ENCODE measurements around the gene WFIKKN1. TPM values are rescaled to one million over a fixed set of nuclear protein-coding genes. Genes with fewer than 3 reads are reported as not detected.
A peak's percentile ranks its signal among the peaks of the same experiment; 100 is the strongest.

WFIKKN1 gene
- total and polyA plus RNA-seq, 2 of the 13 experiments (the other 11 are each of a cell fraction or from before 2014, with no cell fraction given): 1.7 to 4.9 TPM

- H3K4me1 ChIP-seq (ENCODE audit: insufficient read depth, low read length): peaks cover 30% of the 10 kb centered on the region
- peak overlapping the region; percentile 88 for H3K27ac ChIP-seq (ENCODE audit: extremely low read length, insufficient read depth, low read length)
- ChIA-PET POLR2A (interaction anchor here (1.0 to 2.1 kb wide), 12 partner anchors 8 to 59 kb away, joined by 3 to 13 read pairs (median 3); partner anchors contain the start of genes RHOT2, STUB1, WDR24 and WDR90), CTCF (ENCODE audit: low intra/inter-chr PET ratio, low total read pairs) (no interaction called here)
- WGBS (ENCODE audit: low lambda C conversion rate): no CpG with 5 or more reads among the region's 55 CpGs
- peak overlapping the region; percentile 83 for H3K9ac ChIP-seq (ENCODE audit: insufficient read depth, low read depth, low read length)
- H3K9me3 ChIP-seq (ENCODE audit: low read length): no peaks in the 10 kb centered on the region
- H2AFZ ChIP-seq (ENCODE audit: low read length): no peak overlapping the region
- FAIRE-seq (no peak), DNase-seq (ENCODE audit: low spot score) (no peak), ATAC-seq (no peak)
- no peaks in the 10 kb centered on the region for H4K20me1 ChIP-seq (ENCODE audit: insufficient read depth, low read length)
- BruUV-seq (replicated peaks): no TSS peak
- peaks cover 6% of the 10 kb centered on the region for H3K79me2 ChIP-seq (ENCODE audit: insufficient read depth, low read length)
- peak overlapping the region; percentile 99 for H3K4me2 ChIP-seq (ENCODE audit: low read depth, low read length)
- peak overlapping the region; percentile 90 to 94 (median 92) for H3K4me3 ChIP-seq (replicated peaks in 1 of 3; ENCODE audit: insufficient read depth in 1 of 3, low read depth in 2 of 3, low read length in 3 of 3)
- in situ Hi-C loops (cut with HindIII; ENCODE audit: extremely low pct_ligation_motif_present, low pct_unique_long_range_greater_than_20kb) (no loop called here), intact Hi-C loops (cut with micrococcal nuclease; ENCODE audit: unreplicated experiment) (no loop called here)
- no peaks in the 10 kb centered on the region for H3K27me3 ChIP-seq (ENCODE audit: control insufficient read depth in 1 of 2, insufficient read depth in 2 of 2, low read length in 2 of 2)
- no peaks in the 10 kb centered on the region; a peak in 1 of 5 replicates for H3K36me3 ChIP-seq (replicated peaks in 1 of 2; ENCODE audit: control insufficient read depth in 1 of 2, insufficient read depth in 2 of 2, low read length in 2 of 2)
- no peak for TF ChIP-seq STAT5B (CRISPR knock-in tag; IDR thresholded peaks at IDR 0.05)
- peak; percentile 78; the same call in 1 of the 2 replicates for TF ChIP-seq ESRRA (CRISPR knock-in tag; IDR thresholded peaks at IDR 0.05; ENCODE audit: low read depth)
- TF ChIP-seq ZBTB7B (CRISPR knock-in tag; IDR thresholded peaks at IDR 0.05): no peak
- TF ChIP-seq KLF6 (CRISPR knock-in tag; IDR thresholded peaks at IDR 0.05): 0 out of 2 replicates have a peak, but pooled peaks have one; percentile 59
- TF ChIP-seq SRY (CRISPR knock-in tag; IDR thresholded peaks at IDR 0.05): peak; percentile 72; the same call in 1 of the 2 replicates
- TF ChIP-seq PHF21A (CRISPR knock-in tag; IDR thresholded peaks at IDR 0.05): peak; percentile 46; the same call in 1 of the 2 replicates
- no peak for TF ChIP-seq RNF2 (conservative IDR thresholded peaks at IDR 0.05; ENCODE audit: low read depth)
- 0 out of 2 replicates have a peak, but pooled peaks have one; percentile 73 for TF ChIP-seq ZNF552 (CRISPR knock-in tag; IDR thresholded peaks at IDR 0.05; ENCODE audit: borderline replicate concordance)
- no peak for TF ChIP-seq ZNF713 (CRISPR knock-in tag; IDR thresholded peaks at IDR 0.05)
- TF ChIP-seq, protein P1, sequence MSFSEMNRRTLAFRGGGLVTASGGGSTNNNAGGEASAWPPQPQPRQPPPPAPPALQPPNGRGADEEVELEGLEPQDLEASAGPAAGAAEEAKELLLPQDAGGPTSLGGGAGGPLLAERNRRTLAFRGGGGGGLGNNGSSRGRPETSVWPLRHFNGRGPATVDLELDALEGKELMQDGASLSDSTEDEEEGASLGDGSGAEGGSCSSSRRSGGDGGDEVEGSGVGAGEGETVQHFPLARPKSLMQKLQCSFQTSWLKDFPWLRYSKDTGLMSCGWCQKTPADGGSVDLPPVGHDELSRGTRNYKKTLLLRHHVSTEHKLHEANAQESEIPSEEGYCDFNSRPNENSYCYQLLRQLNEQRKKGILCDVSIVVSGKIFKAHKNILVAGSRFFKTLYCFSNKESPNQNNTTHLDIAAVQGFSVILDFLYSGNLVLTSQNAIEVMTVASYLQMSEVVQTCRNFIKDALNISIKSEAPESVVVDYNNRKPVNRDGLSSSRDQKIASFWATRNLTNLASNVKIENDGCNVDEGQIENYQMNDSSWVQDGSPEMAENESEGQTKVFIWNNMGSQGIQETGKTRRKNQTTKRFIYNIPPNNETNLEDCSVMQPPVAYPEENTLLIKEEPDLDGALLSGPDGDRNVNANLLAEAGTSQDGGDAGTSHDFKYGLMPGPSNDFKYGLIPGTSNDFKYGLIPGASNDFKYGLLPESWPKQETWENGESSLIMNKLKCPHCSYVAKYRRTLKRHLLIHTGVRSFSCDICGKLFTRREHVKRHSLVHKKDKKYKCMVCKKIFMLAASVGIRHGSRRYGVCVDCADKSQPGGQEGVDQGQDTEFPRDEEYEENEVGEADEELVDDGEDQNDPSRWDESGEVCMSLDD (CRISPR knock-in tag; IDR thresholded peaks at IDR 0.05; ENCODE audit: borderline replicate concordance): 0 out of 2 replicates have a peak, but pooled peaks have one; percentile 27
- no peak for TF ChIP-seq HNF4A (CRISPR knock-in tag; IDR thresholded peaks at IDR 0.05)
- TF ChIP-seq AKNA (CRISPR knock-in tag; IDR thresholded peaks at IDR 0.05; ENCODE audit: borderline replicate concordance): no peak
- no peak for TF ChIP-seq FOXA3 (CRISPR knock-in tag; IDR thresholded peaks at IDR 0.05)
- TF ChIP-seq ZNF773 (CRISPR knock-in tag; IDR thresholded peaks at IDR 0.05; ENCODE audit: borderline replicate concordance): peak; percentile 13; the same call in 1 of the 2 replicates
- no peak for TF ChIP-seq ZNF34 (CRISPR knock-in tag; IDR thresholded peaks at IDR 0.05; ENCODE audit: borderline replicate concordance)
- TF ChIP-seq ZNF563 (CRISPR knock-in tag; IDR thresholded peaks at IDR 0.05): no peak
Measured at GRCh38 chr16:635573-636205, 4.9 kb downstream of the WFIKKN1 start.
